HG03378 (cell line): ENCODE results near the gene AURKAIP1.
"Not testable (repeated sequence)": the region's sequence is repeated elsewhere in the genome, so short reads cannot be mapped to it uniquely, and the experiment has no call there.

ENCODE experiments used
- ATAC-seq: cut with Tn5 transposase; IDR thresholded peaks from one replicate; pipeline ENCODE4 v1.9.1; 2021; ENCODE audit warnings: mild to moderate bottlenecking, moderate library complexity; ENCODE audit not compliant: unreplicated experiment

The AURKAIP1 gene

DNA sequence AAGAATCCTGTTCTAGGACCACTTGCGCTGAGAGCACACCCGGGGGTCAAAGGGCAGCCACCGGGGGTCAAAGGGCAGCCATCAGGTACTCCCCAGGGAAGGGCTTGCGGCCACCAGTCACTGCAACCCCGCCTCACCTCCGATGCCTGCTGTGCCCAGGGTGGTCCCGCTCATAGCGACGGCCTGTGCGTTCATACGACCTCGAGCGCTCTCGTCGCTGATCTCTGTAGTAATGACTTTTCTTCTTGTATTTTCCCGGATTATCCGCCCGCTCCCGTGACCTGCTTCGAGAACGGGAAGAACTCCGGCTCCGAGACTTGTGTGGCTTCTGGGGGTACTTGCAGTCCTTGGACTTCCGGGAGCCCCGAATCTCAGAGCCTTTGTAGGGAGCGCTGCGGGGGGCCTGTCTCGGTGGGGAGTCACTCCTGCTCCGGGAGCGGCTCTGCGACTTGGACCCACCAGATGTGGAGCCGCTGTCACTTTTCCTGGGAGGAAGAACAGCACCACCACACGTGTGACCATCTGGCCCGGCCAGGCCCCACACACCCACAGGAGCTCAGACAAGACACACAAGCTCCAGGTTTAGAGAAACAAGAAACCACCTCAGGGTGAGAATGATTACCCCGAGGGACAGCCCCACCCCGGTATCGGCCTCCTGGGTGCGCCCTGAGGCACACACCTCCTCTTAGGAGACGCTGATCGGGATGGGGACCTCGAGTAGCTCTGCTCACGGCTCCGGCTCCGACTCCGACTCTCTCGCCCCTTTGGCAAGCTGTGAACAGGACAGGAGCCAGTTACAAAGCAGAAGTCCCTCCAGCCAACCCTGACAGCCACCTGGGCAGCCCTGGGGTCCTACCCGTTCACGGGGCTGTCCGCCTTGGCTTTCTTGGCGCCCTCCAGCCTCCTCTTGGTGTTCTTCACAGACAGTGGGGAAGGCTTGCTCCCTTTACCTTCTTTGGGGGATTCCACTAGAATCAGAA is 12.4 kb upstream of the AURKAIP1 start:
- no peak for ATAC-seq

DNA sequence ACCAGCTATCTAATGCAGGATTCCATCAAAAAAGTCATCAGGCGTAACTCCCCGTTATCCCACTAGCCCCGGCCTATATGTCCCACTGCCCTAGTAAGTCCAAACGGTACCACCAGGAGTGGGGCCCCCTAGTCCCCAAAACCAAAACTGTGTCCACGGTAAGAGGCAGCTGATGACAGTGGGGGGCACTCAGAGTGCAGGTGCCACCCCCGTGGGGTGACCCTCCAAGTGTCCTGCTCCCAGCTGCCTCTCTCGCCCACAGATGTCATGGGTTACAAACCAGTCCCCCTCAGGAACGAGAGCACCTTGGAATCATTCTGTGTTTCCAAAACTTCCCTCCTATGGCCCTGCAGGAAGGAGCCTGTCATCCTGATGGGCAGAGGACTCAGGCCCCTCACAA is 10.9 kb upstream of the AURKAIP1 start:
- no peak for ATAC-seq

DNA sequence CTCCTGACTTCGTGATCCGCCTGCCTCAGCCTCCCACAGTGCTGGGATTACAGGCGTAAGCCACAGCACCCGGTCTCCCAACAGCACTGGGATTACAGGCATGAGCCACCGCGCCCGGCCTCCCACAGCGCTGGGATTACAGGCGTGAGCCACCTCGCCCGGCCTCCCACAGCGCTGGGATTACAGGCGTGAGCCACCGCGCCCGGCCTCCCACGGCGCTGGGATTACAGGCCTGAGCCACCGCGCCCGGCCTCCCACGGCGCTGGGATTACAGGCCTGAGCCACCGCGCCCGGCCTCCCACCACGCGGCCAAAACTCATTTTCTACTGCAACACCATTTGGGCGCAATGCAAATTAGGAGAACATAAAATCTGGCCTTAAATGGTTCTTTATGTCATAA is 10.3 kb upstream of the AURKAIP1 start:
- not testable (repeated sequence) for ATAC-seq

DNA sequence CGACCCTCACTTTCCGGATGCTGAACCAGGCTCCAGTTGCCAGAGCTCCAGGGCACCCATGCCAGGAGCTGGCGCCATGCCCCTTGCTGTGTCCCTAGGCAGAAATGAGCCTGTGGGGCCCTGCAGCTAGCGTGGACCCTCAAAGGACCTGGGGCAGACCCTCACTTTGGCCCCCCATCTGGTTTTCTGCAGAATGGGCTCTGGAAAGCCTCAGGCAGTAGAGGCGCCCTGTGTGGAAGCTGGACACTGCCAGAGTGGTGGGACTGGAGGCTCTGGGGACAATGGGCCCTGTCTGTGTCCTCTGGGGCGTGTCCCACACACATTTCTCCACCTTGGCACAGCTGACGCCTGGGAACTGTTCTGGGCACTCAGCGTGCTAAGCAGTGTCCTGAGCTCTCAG is 6.3 kb upstream of the AURKAIP1 start:
- no peak for ATAC-seq

DNA sequence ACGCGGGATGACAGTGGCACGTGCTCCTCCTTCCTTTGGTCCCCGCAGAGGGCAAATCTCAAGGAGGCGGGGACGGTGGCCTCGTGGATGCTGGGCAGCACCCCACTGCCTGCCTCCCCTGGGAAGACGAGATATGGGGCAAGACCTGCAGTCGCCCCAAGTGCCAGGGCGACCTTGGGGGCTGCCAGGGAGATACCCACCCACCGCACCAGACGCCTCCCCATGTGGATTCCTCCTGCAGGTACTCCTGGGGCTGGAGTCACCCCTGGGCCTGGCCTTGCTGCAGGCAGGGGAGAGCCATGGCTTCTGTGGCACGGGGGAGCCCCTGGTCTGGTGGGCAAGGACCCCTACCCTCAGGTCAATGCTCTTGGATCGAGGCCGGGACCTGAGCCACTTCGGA is 5.9 kb upstream of the AURKAIP1 start:
- no peak for ATAC-seq

DNA sequence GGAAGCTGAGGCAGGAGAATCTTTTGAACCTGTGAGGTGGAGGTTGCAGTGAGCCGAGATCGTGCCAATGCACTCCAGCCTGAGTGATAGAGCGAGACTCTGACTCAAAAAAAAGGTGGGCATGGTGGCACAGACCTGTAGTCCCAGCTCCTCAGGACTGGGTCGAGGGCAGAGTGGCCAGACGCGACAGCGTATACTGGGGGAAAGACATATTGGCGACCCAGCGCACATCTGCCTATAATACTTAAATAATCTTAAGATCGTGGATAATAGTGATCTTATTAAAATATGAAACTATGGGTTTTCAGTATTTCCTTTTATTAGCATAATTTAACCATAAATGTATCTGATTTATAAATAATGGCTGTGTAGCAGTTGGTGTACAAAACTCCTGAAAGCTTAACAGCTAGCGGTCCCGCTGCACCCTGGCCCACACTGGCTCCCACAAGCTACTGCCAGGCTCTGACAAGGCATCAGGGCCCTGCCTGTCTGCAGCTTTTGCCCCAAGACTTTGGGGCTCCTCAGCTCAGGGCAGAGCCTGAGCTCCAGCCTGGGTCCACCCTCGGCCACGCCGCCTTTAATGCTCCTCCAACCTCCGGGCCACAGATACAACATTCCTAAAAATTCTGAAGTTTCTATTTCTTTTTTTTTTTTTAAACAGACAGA is 2.7 kb upstream of the AURKAIP1 start:
- no peak for ATAC-seq

DNA sequence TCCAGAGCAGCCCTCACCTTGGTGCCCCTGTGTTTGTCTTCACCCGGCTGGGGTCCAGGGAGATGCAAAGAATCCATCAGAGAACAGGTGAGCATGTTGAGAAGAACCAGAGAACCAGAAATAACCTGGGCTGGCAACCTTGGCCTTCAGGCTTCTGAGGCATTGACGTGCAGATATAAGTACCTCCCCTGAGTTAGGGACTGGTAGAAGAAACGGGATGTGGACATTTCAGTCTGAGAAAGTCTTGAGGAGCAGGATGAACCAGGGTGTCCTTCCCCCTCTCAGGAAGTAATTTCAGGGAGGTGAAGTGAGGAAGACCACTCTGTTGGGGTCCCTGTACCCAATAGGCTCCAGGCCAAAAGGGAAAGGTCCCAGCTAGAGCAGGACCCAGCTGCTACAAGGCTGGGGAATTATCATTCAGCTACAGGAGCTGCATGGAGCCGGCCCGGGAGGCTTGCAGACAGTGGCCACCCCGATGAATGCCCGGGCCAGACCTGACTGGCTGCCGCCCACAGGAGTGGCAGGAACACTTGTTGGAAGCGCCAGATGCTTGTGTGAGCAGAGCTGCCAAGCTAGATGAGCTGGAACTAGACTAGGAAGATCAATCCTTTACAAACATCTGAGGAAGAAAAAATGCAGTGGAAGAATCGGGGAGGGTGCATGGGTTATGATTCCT is 1.7 kb upstream of the AURKAIP1 start:
- no peak for ATAC-seq

DNA sequence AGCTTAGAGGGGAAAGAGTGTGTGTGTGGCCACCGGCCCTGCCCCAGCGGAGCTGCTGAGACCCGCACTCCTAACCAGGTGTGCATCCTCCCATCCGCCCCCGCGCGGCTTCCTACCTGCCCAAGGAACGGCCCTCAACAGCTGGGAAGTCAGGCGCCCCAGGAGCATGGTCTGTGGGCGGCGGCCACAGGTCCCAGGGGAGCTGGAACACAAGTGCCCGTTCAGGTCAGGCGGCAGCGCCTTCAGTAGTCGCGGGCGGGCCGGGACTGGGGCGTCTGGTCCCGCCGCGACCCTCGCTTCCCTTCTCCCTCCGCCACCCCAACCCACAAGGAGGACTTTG is 448 bp downstream of the AURKAIP1 start:
- ATAC-seq = peak; percentile 4

DNA sequence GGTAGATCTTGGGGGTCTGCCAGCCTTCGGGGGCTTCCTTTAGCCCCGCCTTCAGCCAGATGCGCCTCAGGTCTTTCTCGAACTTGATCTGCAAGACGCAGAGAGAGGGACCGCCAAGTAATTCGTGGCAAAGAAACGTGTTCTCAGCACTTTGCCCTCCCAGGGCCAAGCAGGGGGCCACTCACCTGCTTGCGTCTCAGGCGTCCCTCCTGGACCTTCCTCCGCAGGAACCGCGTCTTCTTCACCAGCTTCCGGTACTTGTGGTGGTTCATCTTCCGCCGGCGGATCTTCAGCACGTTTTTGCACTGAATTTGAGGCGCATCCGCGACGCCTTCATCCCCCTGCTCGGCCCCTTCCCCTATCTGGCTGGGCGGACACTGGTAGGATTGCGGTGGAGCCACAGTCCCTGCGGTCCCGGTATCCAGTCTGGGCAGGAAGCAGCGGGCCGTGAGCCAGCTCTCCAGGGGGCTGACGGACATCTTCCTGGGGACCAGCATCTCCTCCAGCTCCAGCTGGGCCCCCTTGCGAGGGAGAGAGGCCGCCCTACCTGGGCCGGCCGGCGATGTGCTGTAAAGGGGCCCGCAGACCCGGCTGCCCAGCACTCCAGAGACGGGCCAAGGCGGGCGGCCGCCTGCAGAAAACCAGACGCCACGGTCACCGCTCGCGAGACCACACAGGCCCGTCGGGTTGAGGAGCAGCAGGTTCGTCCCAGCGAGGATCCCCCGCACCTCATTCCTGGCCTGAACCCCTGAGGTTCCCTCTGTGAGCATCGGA is 1.0 kb downstream of the AURKAIP1 start:
- ATAC-seq = no peak

DNA sequence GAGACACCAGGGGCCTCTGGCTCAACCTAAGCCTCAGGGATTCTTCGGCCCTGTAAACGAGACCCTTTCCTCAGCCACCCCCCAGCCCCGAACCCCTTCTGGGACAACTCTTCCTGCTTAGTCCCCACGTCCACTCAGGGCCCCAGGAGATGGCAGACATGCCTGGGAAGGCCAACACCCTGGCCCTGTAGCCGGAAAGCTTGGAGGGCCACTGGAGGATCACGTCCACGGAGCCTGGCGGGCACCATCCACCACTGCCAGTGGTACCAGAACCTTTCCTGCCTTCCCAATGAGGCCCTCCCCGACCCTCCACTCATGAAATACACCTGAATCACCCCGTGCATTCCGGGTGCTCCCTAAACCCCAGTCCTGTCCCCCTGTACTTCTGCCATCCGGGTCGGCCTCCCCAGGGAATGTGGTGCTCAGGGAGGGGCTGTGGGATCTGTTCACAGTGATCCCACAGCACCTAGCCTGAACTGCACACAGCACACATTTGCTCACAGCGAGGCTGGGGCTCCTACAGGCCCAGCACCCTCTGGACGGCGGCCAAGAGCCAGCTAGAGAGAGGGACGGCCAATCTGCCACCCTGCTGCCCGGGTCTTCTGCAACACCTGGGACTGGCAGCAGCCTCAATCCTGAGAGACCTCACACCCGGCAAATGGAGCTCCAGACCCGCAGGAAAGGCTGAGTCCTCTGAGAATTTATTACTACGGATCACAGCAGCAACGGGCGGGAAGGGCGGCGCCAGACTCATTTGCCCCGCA is 1.8 kb downstream of the AURKAIP1 start:
- ATAC-seq = no peak

DNA sequence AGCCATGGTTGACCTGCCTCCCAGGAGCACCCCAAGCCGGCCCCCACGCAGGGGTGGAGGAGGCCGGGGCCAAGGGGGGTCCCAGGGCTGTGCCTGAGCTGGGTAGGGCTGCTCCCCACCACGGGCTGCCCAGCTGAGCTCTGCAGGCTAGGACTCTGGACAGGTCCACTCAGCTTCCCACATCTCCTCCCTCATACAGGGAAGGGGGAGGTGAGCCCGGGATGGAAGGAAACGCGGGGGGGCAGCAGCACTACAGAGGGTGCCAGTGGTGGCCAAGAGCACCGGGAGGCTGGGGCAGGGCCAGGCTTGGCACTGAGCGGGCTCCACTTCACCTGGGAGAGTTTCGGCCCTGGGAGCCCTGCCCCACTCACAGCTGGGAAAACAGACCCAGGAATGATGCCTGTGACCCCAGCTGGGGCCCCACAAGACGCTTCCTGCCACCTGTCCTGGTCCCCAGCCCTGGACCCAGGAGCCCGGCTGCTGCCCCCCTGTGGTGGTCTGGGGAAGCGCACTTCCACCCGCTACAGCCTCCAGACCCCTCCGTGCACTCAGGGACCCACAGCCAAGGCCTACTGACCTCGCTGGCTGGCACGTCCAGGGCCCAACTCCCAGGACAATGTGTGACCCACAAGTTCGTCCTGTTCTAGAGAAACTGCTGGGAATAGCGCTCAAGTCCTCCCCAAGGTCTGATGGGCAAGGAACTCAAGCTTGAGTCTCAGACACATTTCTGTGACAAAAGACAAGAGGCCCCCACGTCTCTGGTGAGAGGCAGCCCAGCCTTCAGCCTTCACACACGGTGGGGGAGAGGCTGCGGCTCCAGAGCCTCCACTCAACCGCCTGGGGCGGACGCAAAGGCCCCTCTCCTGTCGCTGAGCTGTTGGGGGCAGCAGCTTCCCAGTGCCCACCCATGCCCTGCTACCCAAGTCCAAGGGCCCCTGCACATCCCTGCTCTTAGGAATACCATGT is 3.0 kb downstream of the AURKAIP1 start:
- no peak for ATAC-seq

DNA sequence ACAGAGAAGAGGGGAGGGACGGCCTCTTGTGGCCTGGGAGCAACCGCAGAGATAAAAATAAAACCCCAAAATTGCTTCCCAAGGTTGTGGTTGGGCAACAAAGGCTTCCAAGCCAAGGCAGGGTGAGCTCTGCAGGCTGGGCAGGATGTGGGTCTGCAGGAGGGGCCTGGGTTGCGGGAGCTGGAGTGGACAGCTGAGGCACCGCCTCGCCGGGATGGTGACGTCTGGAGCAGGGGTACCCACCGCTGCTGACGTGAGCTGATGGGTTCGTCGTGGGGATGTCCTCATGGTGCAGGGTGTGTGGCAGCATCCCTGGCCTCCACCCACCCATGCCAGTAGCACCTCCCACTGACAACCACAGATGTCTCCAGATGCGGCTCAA is 3.7 kb downstream of the AURKAIP1 start:
- ATAC-seq = no peak

DNA sequence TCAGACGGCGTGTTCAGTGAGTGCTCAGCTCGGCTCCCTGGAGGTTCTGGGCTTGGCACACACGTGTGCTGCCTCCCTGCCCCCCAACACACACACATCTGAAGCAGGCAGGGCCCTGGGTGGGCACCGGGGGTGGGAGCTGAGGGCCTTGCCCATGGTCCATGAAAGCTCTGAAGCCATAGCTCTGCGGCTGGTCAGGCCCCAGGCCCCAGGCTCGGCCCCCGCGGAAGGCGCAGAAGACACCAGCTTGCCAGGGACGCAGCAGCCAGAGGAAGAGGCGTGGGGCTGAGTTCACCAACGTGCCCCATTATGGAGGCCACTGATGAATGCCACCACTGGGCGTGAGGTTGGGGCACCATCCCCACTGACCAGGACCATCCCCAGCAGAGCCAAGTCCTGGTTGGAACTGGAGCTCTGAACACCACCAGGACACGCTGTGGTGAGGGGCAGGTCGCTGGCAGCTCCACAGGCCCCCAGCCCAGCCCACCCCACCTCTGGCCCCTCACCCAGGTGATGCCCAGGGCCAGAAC is 4.2 kb downstream of the AURKAIP1 start:
- ATAC-seq = no peak

DNA sequence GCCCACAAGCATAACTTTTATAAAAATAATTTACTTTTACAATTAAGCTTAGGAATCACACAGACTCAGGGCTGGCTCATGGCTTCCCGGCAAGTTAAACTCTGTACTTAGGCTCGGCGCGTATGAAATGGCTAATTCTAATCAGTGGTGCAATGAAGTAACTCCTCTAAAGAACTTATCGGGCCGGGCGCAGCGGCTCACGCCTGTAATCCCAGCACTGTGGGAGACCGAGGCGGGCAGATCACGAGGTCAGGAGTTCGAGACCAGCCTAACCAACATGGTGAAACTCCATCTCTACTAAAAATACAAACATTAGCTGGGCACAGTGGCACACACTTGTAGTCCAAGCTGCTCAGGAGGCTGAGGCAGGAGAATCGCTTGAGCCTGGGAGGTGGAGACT is 4.9 kb downstream of the AURKAIP1 start:
- not testable (repeated sequence) for ATAC-seq

DNA sequence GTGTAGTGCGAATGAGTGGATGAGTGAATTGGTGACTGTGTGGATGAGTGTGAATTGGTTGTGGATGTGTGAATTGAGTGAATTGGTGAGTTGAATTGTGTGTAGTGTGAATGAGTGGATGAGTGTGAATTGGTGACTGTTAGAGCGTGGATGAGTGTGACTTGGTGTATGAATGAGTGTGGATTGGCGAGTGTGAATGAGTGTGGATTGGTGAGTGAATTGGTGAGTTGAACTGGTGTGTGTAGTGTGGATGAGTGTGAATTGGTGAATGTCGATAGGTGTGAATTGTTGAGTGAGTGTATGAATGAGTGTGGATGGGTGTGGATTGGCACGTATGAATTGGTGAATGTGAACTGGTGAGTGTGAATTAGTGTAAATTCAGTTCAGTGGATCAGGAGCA is 7.7 kb downstream of the AURKAIP1 start:
- no peak for ATAC-seq

DNA sequence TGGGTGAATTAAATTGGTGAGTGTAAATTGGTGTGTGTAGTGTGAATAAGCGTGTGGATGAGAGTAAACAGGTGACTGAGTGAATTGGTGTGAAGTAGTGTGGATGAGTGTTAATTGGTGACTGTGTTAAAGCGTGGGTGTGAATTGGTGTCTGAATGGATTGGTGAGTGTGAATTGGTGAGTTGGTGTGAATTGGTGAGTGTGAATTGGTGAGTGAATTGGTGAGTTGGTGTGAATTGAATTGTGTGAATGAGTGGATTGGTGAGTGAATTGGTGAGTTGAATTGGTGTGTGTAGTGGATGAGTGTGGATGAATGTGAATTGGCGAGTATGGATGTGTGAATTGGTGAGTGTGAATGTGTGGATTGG is 8.3 kb downstream of the AURKAIP1 start:
- no peak for ATAC-seq

DNA sequence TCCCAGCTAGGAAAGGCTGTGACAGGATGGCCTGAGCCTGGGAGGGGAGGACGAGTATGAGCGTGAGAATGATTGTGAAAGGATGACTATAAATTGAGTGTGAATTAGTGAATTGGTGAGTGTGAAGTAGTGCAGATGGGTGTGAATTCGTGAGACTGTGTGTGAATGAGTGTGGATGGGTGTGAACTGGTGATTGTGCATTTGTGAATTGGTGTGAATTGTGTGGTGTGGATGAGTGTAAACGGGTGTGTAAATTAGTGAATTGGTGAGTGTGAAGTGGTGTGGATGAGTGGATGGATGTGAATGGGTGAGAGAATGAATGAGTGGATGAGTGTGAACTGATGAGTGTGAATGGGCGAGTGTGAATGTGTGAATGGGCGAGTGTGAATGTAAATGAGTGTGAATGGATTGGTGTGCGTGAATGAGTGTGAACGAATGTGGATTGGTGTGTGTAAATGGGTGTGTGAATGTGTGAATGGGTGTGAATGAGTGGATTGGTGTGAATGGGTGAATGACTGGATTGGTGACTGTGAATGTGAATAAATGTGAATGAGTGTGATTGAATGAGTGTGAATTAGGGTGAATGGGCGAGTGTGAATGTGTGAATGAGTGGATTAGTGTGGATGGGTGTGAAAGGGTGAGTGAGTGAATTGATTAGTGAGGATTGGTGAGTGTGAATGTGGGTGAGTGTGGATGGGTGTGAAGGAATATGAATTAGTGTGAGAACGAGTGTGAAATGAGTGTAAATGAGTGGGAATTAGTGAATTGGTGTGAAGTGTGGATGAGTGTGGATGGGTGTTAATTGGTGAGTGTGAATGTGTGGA is 8.9 kb downstream of the AURKAIP1 start:
- ATAC-seq = no peak

DNA sequence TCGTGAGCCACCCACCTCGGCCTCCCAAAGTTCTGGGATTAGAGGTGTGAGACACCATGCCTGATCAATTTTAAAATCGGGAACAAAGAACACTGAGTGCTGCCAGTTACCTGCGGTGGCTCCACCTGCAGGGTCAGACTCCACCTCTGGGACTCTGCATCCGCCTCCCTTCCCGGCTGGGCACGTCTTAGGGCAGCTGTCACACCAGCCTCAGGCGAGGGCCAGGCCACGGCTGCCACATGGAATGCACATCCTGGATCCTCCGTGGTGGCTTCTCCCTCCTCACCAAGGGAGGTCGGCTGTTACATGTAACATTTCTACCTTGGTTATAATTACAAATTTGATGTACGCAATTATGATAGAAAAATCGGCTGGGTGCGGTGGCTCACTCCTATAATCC is 10.7 kb downstream of the AURKAIP1 start:
- no peak for ATAC-seq
